ENCODE data around the gene RAB42.

DNA sequence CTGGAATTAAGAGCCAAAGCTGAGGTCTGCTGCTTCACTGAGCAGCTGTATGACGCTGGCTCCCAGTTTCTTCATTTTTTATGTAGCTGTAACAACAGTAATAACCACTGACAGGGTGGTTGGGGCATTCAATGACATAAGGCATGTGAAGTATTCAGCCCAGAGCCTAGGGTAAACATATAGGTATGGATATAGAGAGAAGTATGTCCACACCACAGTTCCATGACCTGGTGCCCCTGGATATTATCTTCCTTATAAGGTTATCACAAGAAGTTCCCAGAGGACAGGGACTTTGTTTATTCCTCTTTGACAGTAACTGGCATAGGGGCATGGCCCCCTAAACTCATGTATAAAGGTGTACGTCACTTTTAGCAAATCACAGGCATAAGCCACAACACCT, 14.7 kb downstream of the RAB42 start:
- TF ChIP-seq, protein P1, sequence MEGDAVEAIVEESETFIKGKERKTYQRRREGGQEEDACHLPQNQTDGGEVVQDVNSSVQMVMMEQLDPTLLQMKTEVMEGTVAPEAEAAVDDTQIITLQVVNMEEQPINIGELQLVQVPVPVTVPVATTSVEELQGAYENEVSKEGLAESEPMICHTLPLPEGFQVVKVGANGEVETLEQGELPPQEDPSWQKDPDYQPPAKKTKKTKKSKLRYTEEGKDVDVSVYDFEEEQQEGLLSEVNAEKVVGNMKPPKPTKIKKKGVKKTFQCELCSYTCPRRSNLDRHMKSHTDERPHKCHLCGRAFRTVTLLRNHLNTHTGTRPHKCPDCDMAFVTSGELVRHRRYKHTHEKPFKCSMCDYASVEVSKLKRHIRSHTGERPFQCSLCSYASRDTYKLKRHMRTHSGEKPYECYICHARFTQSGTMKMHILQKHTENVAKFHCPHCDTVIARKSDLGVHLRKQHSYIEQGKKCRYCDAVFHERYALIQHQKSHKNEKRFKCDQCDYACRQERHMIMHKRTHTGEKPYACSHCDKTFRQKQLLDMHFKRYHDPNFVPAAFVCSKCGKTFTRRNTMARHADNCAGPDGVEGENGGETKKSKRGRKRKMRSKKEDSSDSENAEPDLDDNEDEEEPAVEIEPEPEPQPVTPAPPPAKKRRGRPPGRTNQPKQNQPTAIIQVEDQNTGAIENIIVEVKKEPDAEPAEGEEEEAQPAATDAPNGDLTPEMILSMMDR (IDR thresholded peaks at IDR 0.05; ENCODE audit: control extremely low read depth in 1 of 3, insufficient read depth in 1 of 3, low read depth in 1 of 3, low read length in 3 of 3): no peak
- TF ChIP-seq YY1 (IDR thresholded peaks at IDR 0.05; ENCODE audit: low read depth, low read length) (no peak), EGR1 (IDR thresholded peaks at IDR 0.05; ENCODE audit: borderline replicate concordance, low read depth, low read length) (no peak), RFX5 (IDR thresholded peaks at IDR 0.05; ENCODE audit: borderline replicate concordance, low read depth, low read length) (no peak), EP300 (IDR thresholded peaks at IDR 0.05; ENCODE audit: borderline replicate concordance in 1 of 2, low read depth in 2 of 2, low read length in 2 of 2) (no peak), TEAD4 (IDR thresholded peaks at IDR 0.05; ENCODE audit: low read depth, low read length) (no peak), RNF2 (IDR thresholded peaks at IDR 0.05; ENCODE audit: borderline replicate concordance, low read depth, low read length, missing control alignments, poor library complexity, severe bottlenecking) (no peak), EZH2 (IDR thresholded peaks at IDR 0.05; ENCODE audit: low read depth, low read length, severe bottlenecking) (no peak), CEBPB (IDR thresholded peaks at IDR 0.05; ENCODE audit: low read depth, low read length) (no peak), SP1 (IDR thresholded peaks at IDR 0.05; ENCODE audit: low read depth, low read length) (no peak), GABPA (IDR thresholded peaks at IDR 0.05; ENCODE audit: borderline replicate concordance, insufficient read depth, low read length) (no peak), BRCA1 (IDR thresholded peaks at IDR 0.05; ENCODE audit: low read depth, low read length) (no peak)
- TF ChIP-seq, protein P2, sequence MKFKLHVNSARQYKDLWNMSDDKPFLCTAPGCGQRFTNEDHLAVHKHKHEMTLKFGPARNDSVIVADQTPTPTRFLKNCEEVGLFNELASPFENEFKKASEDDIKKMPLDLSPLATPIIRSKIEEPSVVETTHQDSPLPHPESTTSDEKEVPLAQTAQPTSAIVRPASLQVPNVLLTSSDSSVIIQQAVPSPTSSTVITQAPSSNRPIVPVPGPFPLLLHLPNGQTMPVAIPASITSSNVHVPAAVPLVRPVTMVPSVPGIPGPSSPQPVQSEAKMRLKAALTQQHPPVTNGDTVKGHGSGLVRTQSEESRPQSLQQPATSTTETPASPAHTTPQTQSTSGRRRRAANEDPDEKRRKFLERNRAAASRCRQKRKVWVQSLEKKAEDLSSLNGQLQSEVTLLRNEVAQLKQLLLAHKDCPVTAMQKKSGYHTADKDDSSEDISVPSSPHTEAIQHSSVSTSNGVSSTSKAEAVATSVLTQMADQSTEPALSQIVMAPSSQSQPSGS (IDR thresholded peaks at IDR 0.05; ENCODE audit: low read length): no peak
- TF ChIP-seq, protein P3, sequence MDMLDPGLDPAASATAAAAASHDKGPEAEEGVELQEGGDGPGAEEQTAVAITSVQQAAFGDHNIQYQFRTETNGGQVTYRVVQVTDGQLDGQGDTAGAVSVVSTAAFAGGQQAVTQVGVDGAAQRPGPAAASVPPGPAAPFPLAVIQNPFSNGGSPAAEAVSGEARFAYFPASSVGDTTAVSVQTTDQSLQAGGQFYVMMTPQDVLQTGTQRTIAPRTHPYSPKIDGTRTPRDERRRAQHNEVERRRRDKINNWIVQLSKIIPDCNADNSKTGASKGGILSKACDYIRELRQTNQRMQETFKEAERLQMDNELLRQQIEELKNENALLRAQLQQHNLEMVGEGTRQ (IDR thresholded peaks at IDR 0.05; ENCODE audit: low read length): no peak
